Muscle of back (tissue), 11 donors: ENCODE results near the gene STX8. TPM values are rescaled to one million over a fixed set of nuclear protein-coding genes. Genes with fewer than 3 reads are reported as not detected.

Experiments used
- DNase-seq, 3 donors: peaks; one replicate each; pipeline versions ENCODE4 v3.0.0 to v3.0.0-alpha.2; 2013
- polyA plus RNA-seq, 10 donors: library from polyadenylated mRNA; unstranded; fragments of 120-200 nt; gene quantifications; one replicate each; pipeline ENCODE4 v1.2.1, GENCODE V29; 2013; ENCODE audit not compliant: insufficient read length in 10 of 10

The STX8 gene
- polyA plus RNA-seq, 10 donors = 43.2 to 49.1 (median 45.6) TPM

GRCh38 chr17:9299695-9300094 is 275.9 kb downstream of the STX8 start:
- DNase-seq = no peak

- no peak for DNase-seq
Measured at GRCh38 chr17:9298776-9299295, 276.8 kb downstream of the STX8 start.

GRCh38 chr17:9298135-9298534 is 277.5 kb downstream of the STX8 start:
- no peak for DNase-seq

- no peak for DNase-seq
Measured at GRCh38 chr17:9294661-9295210, 280.9 kb downstream of the STX8 start.

- DNase-seq = no peak
Measured at GRCh38 chr17:9292561-9292941, 283.1 kb downstream of the STX8 start.

GRCh38 chr17:9291912-9292560 is 283.6 kb downstream of the STX8 start:
- DNase-seq = peak in 1 of 3 donors; percentile 44

- no peak for DNase-seq
Measured at GRCh38 chr17:9290226-9290613, 285.4 kb downstream of the STX8 start.

- DNase-seq = no peak
Measured at GRCh38 chr17:9287306-9287705, 288.3 kb downstream of the STX8 start.

GRCh38 chr17:9286434-9286833 is 289.2 kb downstream of the STX8 start:
- no peak for DNase-seq

GRCh38 chr17:9285602-9286427 is 289.8 kb downstream of the STX8 start:
- DNase-seq = peak in 1 of 3 donors; percentile 36

GRCh38 chr17:9284884-9285283 is 290.7 kb downstream of the STX8 start:
- DNase-seq = no peak

- DNase-seq = no peak
Measured at GRCh38 chr17:9283909-9284308, 291.7 kb downstream of the STX8 start.

GRCh38 chr17:9279893-9280292 is 295.7 kb downstream of the STX8 start:
- DNase-seq = no peak

GRCh38 chr17:9274973-9275372 is 300.6 kb downstream of the STX8 start:
- no peak for DNase-seq

- DNase-seq = peak; percentile 38 to 85 (median 54)
Measured at GRCh38 chr17:9273428-9274391, 301.9 kb downstream of the STX8 start.

- DNase-seq = peak; percentile 48 to 81 (median 57)
Measured at GRCh38 chr17:9272501-9273200, 303.0 kb downstream of the STX8 start.

- DNase-seq = peak in 1 of 3 donors; percentile 65
Measured at GRCh38 chr17:9271989-9272388, 303.6 kb downstream of the STX8 start.

- DNase-seq = no peak
Measured at GRCh38 chr17:9270921-9271320, 304.7 kb downstream of the STX8 start.

GRCh38 chr17:9269350-9270035 is 306.1 kb downstream of the STX8 start:
- no peak for DNase-seq

GRCh38 chr17:9268546-9268945 is 307.1 kb downstream of the STX8 start:
- DNase-seq = no peak
